Measurements from ENCODE around the gene RAB4B.
A peak's percentile ranks its signal among the peaks of the same experiment; 100 is the strongest.
"Not testable (repeated sequence)": the region's sequence is repeated elsewhere in the genome, so short reads cannot be mapped to it uniquely, and the experiment has no call there.

RAB4B gene, protein sequence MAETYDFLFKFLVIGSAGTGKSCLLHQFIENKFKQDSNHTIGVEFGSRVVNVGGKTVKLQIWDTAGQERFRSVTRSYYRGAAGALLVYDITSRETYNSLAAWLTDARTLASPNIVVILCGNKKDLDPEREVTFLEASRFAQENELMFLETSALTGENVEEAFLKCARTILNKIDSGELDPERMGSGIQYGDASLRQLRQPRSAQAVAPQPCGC

GRCh38 chr19:40777937-40778705 lies at the start of gene RAB4B:
RAB4B (plus strand) TSS chr19:40778247; CDS start chr19:40778376, 129 bp downstream.
- DNase-seq (ENCODE audit: insufficient read length, low spot score) (peak; percentile 85), FAIRE-seq (peak; percentile 83)

DNA sequence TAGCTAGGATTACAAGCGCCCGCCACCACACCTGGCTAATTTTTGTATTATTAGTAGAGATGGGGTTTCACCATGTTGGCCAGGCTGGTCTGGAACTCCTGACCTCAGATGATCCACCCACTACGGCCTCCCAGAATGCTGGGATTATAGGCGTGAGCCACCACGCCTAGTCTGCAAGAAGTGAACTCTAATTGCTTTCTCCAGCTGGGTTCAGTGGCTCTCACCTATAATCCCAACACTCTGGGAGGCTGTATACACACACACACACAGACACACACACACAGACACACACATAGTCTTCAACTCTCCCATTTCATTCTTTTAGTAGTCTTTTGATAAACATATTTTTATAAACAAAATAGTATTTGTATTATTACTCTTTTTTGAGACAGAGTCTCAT lies 48.0 kb upstream of the RAB4B start:
- not testable (repeated sequence) for DNase-seq (ENCODE audit: insufficient read length, low spot score); FAIRE-seq

DNA sequence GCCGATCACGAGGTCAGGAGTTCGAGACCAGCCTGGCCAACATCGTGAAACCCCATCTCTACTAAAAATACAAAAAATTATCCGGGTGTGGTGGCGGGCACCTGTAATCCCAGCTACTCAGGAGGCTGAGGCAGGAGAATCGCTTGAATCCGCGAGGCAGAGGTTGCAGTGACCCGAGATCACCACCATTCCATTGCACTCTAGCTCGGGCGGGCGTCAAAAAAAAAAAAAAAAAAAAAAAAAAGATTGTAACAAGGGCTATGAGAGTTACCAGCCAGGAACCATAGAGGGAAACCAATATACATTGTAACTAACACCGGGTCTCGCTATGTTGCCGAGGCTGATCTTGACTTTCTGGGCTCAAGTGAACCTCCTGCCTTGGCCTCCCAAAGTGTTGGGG lies 45.7 kb upstream of the RAB4B start:
- DNase-seq (ENCODE audit: insufficient read length, low spot score); FAIRE-seq: not testable (repeated sequence)

- DNase-seq (ENCODE audit: insufficient read length, low spot score): no peak
- FAIRE-seq: no peak
Measured at GRCh38 chr19:40733149-40733548, 44.9 kb upstream of the RAB4B start.

- DNase-seq (ENCODE audit: insufficient read length, low spot score): no peak
Measured at GRCh38 chr19:40735013-40735771, 42.9 kb upstream of the RAB4B start.

DNA sequence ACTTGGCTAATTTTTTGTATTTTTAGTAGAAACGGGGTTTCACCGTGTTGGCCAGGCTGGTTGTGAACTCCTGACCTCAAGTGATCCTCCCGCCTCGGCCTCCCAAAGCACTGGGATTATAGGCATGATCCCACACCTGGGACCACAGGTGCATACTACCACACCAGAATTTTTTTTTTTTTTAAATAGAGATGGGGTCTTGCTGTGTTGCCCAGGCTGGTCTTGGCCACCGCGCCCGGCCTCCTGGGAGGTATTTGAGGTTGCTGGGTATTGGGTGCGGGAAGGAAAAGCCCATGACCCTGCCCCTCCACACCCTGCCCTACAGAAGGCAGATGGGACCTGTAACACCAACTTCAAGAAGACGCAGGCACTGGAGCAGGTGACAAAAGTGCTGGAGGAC lies 41.4 kb upstream of the RAB4B start:
- DNase-seq (ENCODE audit: insufficient read length, low spot score): no peak
- FAIRE-seq: no peak

More at GRCh38 chr19:40735013-40735771, 42.9 kb upstream of the RAB4B start:
- FAIRE-seq: no peak

GRCh38 chr19:40737102-40737644 lies 40.9 kb upstream of the RAB4B start:
- no peak for FAIRE-seq

DNA sequence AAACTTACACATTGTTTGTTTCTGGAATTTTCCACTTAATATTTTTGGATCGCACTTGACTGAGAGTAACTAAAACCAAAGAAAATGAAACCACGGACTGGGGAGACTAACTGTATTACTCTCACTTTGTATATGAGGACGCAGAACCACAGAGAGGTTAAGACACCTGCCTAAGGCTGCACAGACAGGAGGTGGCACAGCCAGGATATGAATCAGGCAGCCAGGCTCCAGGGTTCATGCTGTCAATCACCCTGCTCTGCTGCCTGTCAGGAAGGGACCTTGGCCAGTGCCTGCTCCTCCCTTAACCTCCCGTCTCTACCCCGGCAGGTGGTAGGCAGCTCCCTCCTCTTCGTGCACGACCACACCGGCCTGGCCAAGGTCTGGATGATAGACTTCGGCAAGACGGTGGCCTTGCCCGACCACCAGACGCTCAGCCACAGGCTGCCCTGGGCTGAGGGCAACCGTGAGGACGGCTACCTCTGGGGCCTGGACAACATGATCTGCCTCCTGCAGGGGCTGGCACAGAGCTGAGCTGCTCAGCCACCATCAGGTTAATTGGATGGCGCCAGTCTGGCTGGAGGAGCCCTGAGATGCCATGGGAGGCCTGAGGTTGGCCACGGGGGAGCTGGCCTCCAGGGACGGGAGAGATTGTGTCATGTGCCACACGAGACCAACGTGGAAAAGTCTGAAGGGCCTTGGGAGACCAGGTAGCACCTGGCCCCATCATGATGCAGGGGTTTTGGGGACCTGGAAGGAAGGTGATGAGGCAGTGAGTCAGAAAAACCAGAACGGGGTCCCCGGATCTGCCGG lies 38.8 kb upstream of the RAB4B start:
- DNase-seq (ENCODE audit: insufficient read length, low spot score) (no peak), FAIRE-seq (no peak)

More at GRCh38 chr19:40737102-40737644, 40.9 kb upstream of the RAB4B start:
- no peak for DNase-seq (ENCODE audit: insufficient read length, low spot score)

DNA sequence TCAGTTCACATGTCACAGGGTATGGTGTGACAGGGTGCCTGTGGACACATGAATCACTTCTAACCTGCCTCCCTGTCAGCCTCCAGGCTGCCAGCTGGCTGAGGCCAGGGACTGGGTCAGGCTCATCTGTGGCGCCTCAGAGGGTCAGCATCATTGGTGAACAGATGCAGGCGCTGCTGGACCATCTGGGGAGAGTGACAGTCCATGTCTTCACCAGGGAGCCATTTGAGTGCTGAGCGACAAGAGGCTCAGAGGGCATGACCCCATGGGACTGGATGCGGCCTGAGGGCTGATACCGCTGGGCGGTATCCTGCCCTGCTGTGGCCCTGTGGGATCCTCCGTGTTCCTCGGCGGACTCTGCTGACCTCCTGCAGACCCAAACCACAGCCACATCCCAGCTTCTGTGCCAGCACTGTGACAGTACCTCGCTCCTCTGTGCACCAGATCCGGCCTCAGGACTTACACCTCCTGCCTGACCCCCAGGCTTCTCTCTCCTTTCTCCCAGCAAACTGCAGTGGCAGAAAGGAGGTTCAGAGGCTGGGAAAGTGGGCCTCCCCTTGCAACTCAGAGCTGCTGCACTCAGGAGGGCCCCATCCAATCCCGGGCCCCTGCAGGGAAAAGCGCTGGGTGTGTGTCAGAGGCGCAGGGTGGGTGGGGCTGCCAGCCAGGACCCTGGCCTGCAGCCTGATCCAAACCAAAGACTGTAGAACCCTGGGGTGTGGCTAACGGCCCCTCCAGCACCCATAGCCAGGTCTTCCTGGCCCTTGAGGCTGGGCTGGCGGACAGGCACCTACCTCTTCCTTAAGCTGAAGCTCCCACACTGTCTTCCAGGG lies 38.0 kb upstream of the RAB4B start:
- no peak for DNase-seq (ENCODE audit: insufficient read length, low spot score)
- no peak for FAIRE-seq

- FAIRE-seq: no peak
- no peak for DNase-seq (ENCODE audit: insufficient read length, low spot score)
Measured at GRCh38 chr19:40740747-40741146, 37.3 kb upstream of the RAB4B start.

- no peak for DNase-seq (ENCODE audit: insufficient read length, low spot score)
- no peak for FAIRE-seq
Measured at GRCh38 chr19:40741527-40742390, 36.3 kb upstream of the RAB4B start.

- no peak for FAIRE-seq
- no peak for DNase-seq (ENCODE audit: insufficient read length, low spot score)
Measured at GRCh38 chr19:40742477-40742876, 35.6 kb upstream of the RAB4B start.

- no peak for FAIRE-seq
- DNase-seq (ENCODE audit: insufficient read length, low spot score): no peak
Measured at GRCh38 chr19:40742886-40743285, 35.2 kb upstream of the RAB4B start.

GRCh38 chr19:40743926-40744325 lies 34.1 kb upstream of the RAB4B start:
- FAIRE-seq (no peak), DNase-seq (ENCODE audit: insufficient read length, low spot score) (no peak)

DNA sequence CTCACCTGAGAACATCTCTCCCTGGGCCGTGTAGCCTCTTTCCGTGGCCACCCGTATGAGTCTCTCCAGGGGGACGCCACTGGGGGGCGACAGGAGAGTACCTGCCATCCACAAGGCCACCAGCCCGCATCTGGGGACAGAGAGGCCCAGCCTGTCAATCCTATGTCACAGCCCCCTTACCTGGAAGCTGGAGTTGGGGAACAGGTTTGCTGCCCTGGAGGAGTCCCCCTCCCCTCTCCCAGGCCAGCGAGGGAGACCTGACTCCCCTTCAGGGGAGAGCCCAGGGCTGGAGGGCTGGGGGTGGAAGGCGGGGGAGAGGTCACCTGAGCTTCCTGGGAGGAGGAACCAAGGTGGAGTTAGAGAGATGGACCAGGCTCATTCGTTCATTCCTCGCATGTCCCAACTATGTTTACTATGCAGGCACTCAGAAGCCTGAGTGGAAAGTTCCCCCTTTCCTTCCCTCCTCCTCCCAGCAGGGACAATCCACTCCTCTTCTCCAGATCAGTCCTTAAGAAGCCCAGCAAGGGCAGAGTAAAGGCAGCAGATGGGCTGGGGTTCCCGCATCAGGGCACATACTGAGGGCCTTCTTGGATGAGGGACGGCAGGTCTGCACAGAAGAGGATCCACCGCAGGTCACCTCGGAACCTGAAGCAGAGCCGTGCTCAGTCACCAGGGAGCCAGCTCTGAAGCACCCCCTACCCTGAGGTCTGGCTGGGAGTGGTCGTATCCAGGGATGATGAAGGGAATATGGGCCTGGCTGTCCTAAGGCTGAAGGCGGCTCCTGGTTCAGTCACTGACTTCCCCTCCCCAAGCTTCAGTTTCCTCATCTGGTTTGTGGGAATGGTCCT lies 33.3 kb upstream of the RAB4B start:
- FAIRE-seq (no peak), DNase-seq (ENCODE audit: insufficient read length, low spot score) (no peak)

GRCh38 chr19:40745402-40745780 lies 32.7 kb upstream of the RAB4B start:
- FAIRE-seq: no peak

DNA sequence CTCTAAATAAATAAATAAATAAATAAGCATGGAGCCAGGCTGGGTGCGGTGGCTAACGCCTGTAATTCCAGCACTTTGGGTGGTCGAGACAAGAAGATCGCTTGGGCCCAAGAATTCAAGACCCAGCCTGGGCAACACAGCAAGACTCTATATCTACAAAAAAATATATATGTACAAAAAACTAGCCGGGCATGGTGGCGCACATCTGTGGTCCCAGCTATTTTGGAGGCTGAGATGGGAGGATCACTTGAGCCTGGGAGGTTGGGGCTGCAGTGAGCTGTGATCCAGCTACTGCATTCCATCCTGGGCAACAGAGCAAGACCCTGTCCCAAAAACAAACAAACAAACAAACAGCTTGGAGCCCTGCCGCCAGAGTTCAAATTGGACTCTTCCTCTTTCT lies 30.5 kb upstream of the RAB4B start:
- DNase-seq (ENCODE audit: insufficient read length, low spot score): no peak
- FAIRE-seq: no peak

More at GRCh38 chr19:40745402-40745780, 32.7 kb upstream of the RAB4B start:
- no peak for DNase-seq (ENCODE audit: insufficient read length, low spot score)

All from GM19239 (cell line).